ENCODE measurements around the gene PRAMEF11. TPM values are rescaled to one million over a fixed set of nuclear protein-coding genes. Genes with fewer than 3 reads are reported as not detected.

The PRAMEF11 gene
- total and polyA plus RNA-seq, 2 donors from 2014 or later: not detected

DNA sequence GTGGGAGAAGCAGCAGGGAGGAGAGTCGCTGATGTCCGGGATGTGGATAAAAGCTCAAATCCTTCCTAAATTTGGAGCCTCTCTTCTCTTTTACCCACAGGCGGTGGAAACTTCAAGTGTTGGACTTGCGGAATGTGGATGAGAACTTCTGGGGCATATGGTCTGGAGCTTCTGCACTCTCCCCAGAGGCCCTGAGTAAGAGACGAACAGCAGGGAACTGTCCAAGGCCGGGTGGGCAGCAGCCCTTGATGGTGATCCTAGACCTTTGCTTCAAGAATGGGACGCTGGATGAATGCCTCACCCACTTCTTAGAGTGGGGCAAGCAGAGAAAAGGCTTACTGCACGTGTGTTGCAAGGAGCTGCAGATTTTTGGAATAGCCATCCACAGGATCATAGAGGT, 55.8 kb downstream of the PRAMEF11 start:
- intact Hi-C loops (cut with DNase I): no loop called here
- H3K27me3 ChIP-seq (ENCODE audit: control insufficient read depth, insufficient read depth, low read length): no peaks in the 10 kb centered on the region

DNA sequence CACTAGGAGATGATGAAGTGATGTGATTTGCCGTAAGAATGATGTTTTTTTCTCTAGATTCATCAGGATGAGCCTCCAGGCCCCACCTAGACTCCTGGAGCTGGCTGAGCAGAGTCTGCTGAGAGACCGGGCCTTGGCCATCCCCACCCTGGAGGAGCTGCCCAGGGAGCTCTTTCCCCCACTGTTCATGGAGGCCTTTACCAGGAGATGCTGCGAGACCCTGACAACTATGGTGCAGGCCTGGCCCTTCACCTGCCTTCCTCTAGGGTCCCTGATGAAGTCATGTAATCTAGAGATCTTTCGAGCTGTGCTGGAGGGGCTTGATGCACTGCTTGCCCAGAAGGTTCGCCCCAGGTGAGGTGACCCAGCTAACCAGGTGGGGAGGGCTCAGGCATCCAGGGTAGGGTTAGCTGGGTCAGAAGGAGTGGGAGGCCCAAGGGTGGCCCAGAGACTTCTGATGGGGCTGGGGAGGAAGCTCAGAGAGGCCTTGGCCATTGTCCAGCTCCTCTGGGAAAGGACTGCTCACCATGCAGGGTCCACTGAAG, 56.3 kb downstream of the PRAMEF11 start:
- Histone ChIP-seq H3K4me1 (ENCODE audit: control insufficient read depth in 2 of 3, insufficient read depth in 2 of 3, low read depth in 1 of 3, low read length in 3 of 3) (no peaks in the 10 kb centered on the region), H3K36me3 (ENCODE audit: control insufficient read depth in 2 of 3, insufficient read depth in 3 of 3, low read length in 3 of 3) (no peaks in the 10 kb centered on the region), H3K27ac (ENCODE audit: low read depth in 2 of 2, low read length in 2 of 2) (no peak overlapping the region), H3K9me3 (ENCODE audit: control insufficient read depth in 2 of 3, insufficient read depth in 1 of 3, low read length in 3 of 3) (no peaks in the 10 kb centered on the region), H3K27me3 (ENCODE audit: control insufficient read depth, insufficient read depth, low read length) (no peaks in the 10 kb centered on the region), H3K4me3 (ENCODE audit: low read length in 3 of 3) (no peak overlapping the region), H3K9ac (ENCODE audit: low read length in 3 of 3) (no peak overlapping the region)
- DNase-seq (no peak), FAIRE-seq (no peak)
- intact Hi-C loops (cut with DNase I): no loop called here
- TF ChIP-seq, protein P1, sequence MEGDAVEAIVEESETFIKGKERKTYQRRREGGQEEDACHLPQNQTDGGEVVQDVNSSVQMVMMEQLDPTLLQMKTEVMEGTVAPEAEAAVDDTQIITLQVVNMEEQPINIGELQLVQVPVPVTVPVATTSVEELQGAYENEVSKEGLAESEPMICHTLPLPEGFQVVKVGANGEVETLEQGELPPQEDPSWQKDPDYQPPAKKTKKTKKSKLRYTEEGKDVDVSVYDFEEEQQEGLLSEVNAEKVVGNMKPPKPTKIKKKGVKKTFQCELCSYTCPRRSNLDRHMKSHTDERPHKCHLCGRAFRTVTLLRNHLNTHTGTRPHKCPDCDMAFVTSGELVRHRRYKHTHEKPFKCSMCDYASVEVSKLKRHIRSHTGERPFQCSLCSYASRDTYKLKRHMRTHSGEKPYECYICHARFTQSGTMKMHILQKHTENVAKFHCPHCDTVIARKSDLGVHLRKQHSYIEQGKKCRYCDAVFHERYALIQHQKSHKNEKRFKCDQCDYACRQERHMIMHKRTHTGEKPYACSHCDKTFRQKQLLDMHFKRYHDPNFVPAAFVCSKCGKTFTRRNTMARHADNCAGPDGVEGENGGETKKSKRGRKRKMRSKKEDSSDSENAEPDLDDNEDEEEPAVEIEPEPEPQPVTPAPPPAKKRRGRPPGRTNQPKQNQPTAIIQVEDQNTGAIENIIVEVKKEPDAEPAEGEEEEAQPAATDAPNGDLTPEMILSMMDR (IDR thresholded peaks at IDR 0.05; ENCODE audit: borderline replicate concordance, extremely low read depth, insufficient read depth): no peak

More for the DNA sequence above, 55.8 kb downstream of the PRAMEF11 start:
- Histone ChIP-seq H3K36me3 (ENCODE audit: control insufficient read depth in 2 of 3, insufficient read depth in 3 of 3, low read length in 3 of 3) (no peaks in the 10 kb centered on the region), H3K9me3 (ENCODE audit: control insufficient read depth in 2 of 3, insufficient read depth in 1 of 3, low read length in 3 of 3) (no peaks in the 10 kb centered on the region), H3K9ac (ENCODE audit: low read length in 3 of 3) (no peak overlapping the region), H3K27ac (ENCODE audit: low read depth in 2 of 2, low read length in 2 of 2) (no peak overlapping the region), H3K4me1 (ENCODE audit: control insufficient read depth in 2 of 3, insufficient read depth in 2 of 3, low read depth in 1 of 3, low read length in 3 of 3) (no peaks in the 10 kb centered on the region), H3K4me3 (ENCODE audit: low read length in 3 of 3) (no peak overlapping the region)
- FAIRE-seq (no peak), DNase-seq (no peak)
- TF ChIP-seq, protein P1 (IDR thresholded peaks at IDR 0.05; ENCODE audit: borderline replicate concordance, extremely low read depth, insufficient read depth): no peak

Other genes starting within 250 kb of the PRAMEF11 start
- gene DHRS3, start 213.2 kb downstream of the PRAMEF11 start, total RNA-seq: 44.8 TPM
- gene DHRS3, start 213.2 kb downstream of the PRAMEF11 start, polyA plus RNA-seq (ENCODE audit: insufficient read depth, low read depth, low replicate concordance): 97.1 TPM
- gene AADACL4, start 187.3 kb downstream of the PRAMEF11 start, total RNA-seq: 0.16 TPM
- 0.58 TPM for gene AADACL4, start 187.3 kb downstream of the PRAMEF11 start, polyA plus RNA-seq (ENCODE audit: insufficient read depth, low read depth, low replicate concordance)
- gene AADACL3, start 115.3 kb downstream of the PRAMEF11 start, total RNA-seq: not detected
- gene AADACL3, start 115.3 kb downstream of the PRAMEF11 start, polyA plus RNA-seq (ENCODE audit: insufficient read depth, low read depth, low replicate concordance): not detected
- not detected for gene CFAP107, start 85.2 kb downstream of the PRAMEF11 start, total RNA-seq
- not detected for gene CFAP107, start 85.2 kb downstream of the PRAMEF11 start, polyA plus RNA-seq (ENCODE audit: insufficient read depth, low read depth, low replicate concordance)
- gene PRAMEF12, start 57.7 kb downstream of the PRAMEF11 start, total RNA-seq: not detected
- gene PRAMEF12, start 57.7 kb downstream of the PRAMEF11 start, polyA plus RNA-seq (ENCODE audit: insufficient read depth, low read depth, low replicate concordance): not detected
- not detected for gene PRAMEF1, start 40.0 kb downstream of the PRAMEF11 start, total RNA-seq
- not detected for gene PRAMEF1, start 40.0 kb downstream of the PRAMEF11 start, polyA plus RNA-seq (ENCODE audit: insufficient read depth, low read depth, low replicate concordance)
- gene HNRNPCL1, start 17.3 kb upstream of the PRAMEF11 start, total RNA-seq: not detected
- gene HNRNPCL1, start 17.3 kb upstream of the PRAMEF11 start, polyA plus RNA-seq (ENCODE audit: insufficient read depth, low read depth, low replicate concordance): not detected
- not detected for gene PRAMEF2, start 25.7 kb upstream of the PRAMEF11 start, total RNA-seq
- not detected for gene PRAMEF2, start 25.7 kb upstream of the PRAMEF11 start, polyA plus RNA-seq (ENCODE audit: insufficient read depth, low read depth, low replicate concordance)
- gene PRAMEF4, start 54.8 kb upstream of the PRAMEF11 start, total RNA-seq: not detected
- not detected for gene PRAMEF4, start 54.8 kb upstream of the PRAMEF11 start, polyA plus RNA-seq (ENCODE audit: insufficient read depth, low read depth, low replicate concordance)
- not detected for gene PRAMEF10, start 66.9 kb upstream of the PRAMEF11 start, total RNA-seq
- gene PRAMEF10, start 66.9 kb upstream of the PRAMEF11 start, polyA plus RNA-seq (ENCODE audit: insufficient read depth, low read depth, low replicate concordance): not detected
- not detected for gene PRAMEF7, start 85.2 kb upstream of the PRAMEF11 start, total RNA-seq
- not detected for gene PRAMEF7, start 85.2 kb upstream of the PRAMEF11 start, polyA plus RNA-seq (ENCODE audit: insufficient read depth, low read depth, low replicate concordance)
- not detected for gene PRAMEF6, start 116.2 kb upstream of the PRAMEF11 start, total RNA-seq
- gene PRAMEF6, start 116.2 kb upstream of the PRAMEF11 start, polyA plus RNA-seq (ENCODE audit: insufficient read depth, low read depth, low replicate concordance): not detected
- gene PRAMEF27, start 225.2 kb upstream of the PRAMEF11 start, total RNA-seq: not detected
- gene PRAMEF27, start 225.2 kb upstream of the PRAMEF11 start, polyA plus RNA-seq (ENCODE audit: insufficient read depth, low read depth, low replicate concordance): not detected
- gene HNRNPCL3, start 229.4 kb upstream of the PRAMEF11 start, total RNA-seq: not detected
- not detected for gene HNRNPCL3, start 229.4 kb upstream of the PRAMEF11 start, polyA plus RNA-seq (ENCODE audit: insufficient read depth, low read depth, low replicate concordance)
- not detected for gene PRAMEF25, start 239.4 kb upstream of the PRAMEF11 start, total RNA-seq
- gene PRAMEF25, start 239.4 kb upstream of the PRAMEF11 start, polyA plus RNA-seq (ENCODE audit: insufficient read depth, low read depth, low replicate concordance): not detected

All from kidney (tissue), 14 donors.